Fibroblast of mammary gland (primary cell): Measurements from ENCODE around the gene SNCA.

Experiments
- DNase-seq: peaks from one replicate; pipeline ENCODE4 v3.0.0-alpha.2; 2010; ENCODE audit warnings: low read depth
- H3K4me3 ChIP-seq: 2 replicates; pipeline ENCODE4 v1.5.1; 2011; ENCODE audit warnings: low read depth, mild to moderate bottlenecking, low read length, moderate library complexity; ENCODE audit not compliant: control insufficient read depth
- TF ChIP-seq, protein P1 (sequence below): conservative IDR thresholded peaks from 2 replicates; pipeline ENCODE4 v1.5.1; 2011; ENCODE audit warnings: low read depth, low read length, inconsistent platforms; ENCODE audit not compliant: control insufficient read depth, insufficient read depth

SNCA gene

DNA sequence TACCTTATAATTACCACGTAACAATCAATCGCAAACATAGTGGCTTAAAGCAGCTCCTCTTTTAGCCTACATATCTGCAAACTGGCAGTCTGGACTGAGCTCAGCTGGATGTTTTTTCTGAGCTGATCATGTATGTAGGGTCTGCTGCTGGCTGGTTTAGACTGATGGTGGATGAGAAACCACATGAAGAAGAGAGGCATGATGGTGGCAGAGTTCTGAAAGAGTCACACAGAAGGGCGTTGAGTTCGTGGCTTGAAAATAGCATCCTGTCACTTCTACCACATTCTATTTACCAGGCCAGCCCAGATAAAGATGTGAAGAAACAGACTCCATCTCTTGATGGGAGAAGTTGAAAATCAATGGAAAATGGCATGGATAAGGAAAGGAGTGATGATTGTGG lies 151.3 kb downstream of the SNCA start:
- TF ChIP-seq, protein P1, sequence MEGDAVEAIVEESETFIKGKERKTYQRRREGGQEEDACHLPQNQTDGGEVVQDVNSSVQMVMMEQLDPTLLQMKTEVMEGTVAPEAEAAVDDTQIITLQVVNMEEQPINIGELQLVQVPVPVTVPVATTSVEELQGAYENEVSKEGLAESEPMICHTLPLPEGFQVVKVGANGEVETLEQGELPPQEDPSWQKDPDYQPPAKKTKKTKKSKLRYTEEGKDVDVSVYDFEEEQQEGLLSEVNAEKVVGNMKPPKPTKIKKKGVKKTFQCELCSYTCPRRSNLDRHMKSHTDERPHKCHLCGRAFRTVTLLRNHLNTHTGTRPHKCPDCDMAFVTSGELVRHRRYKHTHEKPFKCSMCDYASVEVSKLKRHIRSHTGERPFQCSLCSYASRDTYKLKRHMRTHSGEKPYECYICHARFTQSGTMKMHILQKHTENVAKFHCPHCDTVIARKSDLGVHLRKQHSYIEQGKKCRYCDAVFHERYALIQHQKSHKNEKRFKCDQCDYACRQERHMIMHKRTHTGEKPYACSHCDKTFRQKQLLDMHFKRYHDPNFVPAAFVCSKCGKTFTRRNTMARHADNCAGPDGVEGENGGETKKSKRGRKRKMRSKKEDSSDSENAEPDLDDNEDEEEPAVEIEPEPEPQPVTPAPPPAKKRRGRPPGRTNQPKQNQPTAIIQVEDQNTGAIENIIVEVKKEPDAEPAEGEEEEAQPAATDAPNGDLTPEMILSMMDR: no peak
- DNase-seq: no peak
- no peak overlapping the region for H3K4me3 ChIP-seq

DNA sequence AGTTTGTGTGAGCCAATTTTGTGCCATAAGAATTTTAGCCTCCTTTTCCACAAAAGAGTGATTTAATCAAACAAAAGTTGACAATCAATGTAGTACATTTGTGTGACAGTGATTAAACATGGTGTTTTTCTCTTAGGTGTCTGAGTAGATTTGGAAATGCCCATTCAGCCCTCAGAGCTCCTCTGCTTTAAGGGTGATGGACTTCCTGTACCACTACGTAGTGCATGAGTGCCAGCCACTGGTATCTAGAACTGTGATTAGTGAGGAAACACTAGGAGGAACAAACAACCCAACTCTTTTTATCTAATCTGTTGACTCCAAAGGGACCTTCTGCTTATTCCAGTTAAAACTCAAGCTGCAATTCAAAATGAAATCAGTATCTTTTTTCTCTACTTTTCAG lies 151.7 kb downstream of the SNCA start:
- no peak for DNase-seq
- TF ChIP-seq, protein P1: no peak
- no peak overlapping the region for H3K4me3 ChIP-seq

DNA sequence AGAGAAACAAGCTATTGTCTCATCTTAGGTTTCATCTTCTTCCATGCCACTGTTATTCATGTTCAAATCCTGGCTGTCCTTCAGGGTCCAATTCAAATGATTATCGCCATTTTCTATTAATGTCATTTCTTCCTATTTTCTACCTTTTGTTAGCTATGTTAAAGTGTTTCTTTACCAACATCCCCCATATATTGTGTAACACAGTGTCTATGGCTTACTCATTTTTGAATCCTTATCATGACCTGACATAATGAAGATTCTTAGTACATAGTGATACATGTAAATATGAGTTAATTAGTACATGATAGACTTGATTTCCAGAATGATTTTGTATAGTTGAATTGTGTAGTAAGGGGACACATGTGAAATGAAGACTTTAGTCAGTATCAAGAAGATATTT lies 152.4 kb downstream of the SNCA start:
- no peak for DNase-seq
- H3K4me3 ChIP-seq: no peak overlapping the region
- TF ChIP-seq, protein P1: no peak

DNA sequence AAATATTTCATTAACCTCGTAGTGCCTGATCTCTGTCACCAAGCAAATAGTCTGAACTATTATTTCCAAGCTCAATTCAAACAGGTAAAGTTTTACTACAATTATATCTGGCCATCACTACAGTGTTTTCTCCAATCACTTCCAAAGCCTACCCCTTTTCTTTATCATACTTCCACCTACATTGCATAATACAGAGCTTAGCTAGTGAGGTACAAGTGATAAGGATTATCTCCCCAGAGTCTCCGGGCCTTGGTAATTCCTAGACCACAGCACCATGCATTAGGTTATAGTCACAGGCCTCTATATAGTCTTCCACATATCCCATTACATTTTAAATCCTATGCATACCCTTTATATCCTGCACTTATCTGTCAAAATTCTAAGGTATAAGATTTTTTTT lies 154.2 kb downstream of the SNCA start:
- no peak overlapping the region for H3K4me3 ChIP-seq
- TF ChIP-seq, protein P1: no peak
- DNase-seq: no peak

DNA sequence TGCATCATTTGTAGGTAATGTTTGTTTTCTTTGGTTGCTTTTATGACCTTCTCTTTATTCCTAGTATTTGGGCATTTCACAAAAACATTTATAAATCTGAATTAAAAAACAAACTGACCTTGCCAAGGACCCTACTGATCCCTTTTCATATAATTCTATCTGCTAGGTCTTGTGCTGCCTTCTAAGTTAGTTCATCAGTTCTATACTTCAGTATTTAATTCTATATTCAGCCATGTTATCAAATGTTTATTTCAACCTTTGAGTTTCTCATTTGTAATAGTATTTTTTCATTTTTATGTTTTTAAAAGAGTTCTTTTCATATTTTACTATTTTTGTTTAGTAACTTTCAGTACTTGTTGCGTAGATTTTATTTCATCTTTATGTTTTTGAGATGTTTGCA lies 155.3 kb downstream of the SNCA start:
- no peak for DNase-seq
- TF ChIP-seq, protein P1: no peak
- H3K4me3 ChIP-seq: no peak overlapping the region

DNA sequence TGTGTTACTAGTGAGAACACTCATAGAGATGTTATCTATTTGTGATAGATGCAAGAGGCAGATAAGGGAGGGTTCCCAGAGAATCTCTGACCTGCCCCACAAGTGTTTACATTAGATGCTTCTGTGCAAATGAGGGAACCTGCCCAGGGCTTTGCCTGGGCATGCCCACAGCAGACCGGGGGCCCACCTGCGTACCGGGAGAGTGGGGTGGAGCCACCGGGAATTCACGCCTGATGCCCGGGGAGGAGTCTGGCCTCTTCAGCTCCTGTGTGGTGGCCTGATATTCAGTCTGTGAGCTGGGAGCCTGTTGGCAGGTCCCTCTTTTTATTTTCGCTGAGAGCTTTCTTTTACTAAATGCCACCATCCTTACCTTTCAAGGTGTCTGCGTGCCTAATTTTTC lies 155.7 kb downstream of the SNCA start:
- no peak for DNase-seq
- TF ChIP-seq, protein P1: no peak
- H3K4me3 ChIP-seq: no peak overlapping the region

DNA sequence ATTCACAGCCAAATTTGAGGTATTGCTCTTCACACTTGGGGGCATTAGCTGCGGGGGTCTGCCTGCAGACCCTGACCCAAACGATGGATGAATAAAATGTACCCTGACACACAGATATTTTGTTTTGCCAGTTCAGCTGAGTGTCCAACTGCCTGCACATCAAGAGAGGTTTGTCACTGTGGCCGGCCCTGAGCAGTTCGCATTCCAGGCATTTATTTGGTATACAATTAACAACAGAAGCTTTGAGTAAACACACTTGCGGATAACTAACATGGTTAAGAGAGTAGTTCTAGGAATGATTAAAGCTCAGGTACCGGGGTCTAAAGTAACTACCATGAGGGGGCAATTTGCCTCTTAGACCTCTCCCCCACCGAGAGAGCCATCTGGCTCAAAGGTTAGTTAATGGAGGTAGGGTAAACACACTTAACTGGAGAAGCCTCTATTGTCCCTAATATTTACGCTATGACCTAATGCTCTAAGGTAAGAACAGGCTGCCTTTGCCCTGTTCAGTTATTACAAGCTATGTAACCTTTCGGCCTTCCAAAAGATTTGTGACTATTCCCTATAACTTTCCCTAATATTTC lies 162.0 kb downstream of the SNCA start:
- no peak overlapping the region for H3K4me3 ChIP-seq
- TF ChIP-seq, protein P1: no peak
- DNase-seq: no peak
